HEK293 (cell line): Measurements from ENCODE around the gene CD47.

ENCODE experiments used
- HOXA7 ChIP-seq: sonication (generic); formaldehyde crosslinking; IDR thresholded peaks from 2 replicates; pipeline ENCODE4 v1.8.1; 2022; ENCODE audit warnings: missing genetic modification reagents, borderline replicate concordance
- ZNF837 ChIP-seq: fragments of 450-650 bp; formaldehyde crosslinking; IDR thresholded peaks from 2 replicates; pipeline ENCODE4 v1.5.1; 2016; ENCODE audit warnings: missing biosample characterization, missing genetic modification characterization
- TF ChIP-seq, protein P1 (sequence below): fragments of 450-650 bp; formaldehyde crosslinking; IDR thresholded peaks from 2 replicates; pipeline ENCODE4 v1.5.1; 2016; ENCODE audit warnings: missing biosample characterization, missing genetic modification characterization

- no peak for TF ChIP-seq HOXA7 (CRISPR knock-in tag)
- TF ChIP-seq, protein P1, sequence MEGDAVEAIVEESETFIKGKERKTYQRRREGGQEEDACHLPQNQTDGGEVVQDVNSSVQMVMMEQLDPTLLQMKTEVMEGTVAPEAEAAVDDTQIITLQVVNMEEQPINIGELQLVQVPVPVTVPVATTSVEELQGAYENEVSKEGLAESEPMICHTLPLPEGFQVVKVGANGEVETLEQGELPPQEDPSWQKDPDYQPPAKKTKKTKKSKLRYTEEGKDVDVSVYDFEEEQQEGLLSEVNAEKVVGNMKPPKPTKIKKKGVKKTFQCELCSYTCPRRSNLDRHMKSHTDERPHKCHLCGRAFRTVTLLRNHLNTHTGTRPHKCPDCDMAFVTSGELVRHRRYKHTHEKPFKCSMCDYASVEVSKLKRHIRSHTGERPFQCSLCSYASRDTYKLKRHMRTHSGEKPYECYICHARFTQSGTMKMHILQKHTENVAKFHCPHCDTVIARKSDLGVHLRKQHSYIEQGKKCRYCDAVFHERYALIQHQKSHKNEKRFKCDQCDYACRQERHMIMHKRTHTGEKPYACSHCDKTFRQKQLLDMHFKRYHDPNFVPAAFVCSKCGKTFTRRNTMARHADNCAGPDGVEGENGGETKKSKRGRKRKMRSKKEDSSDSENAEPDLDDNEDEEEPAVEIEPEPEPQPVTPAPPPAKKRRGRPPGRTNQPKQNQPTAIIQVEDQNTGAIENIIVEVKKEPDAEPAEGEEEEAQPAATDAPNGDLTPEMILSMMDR (tag by site-specific recombination): no peak
- TF ChIP-seq ZNF837: no peak
Measured at GRCh38 chr3:108013141-108014055, 77.4 kb downstream of the CD47 start.
